ENCODE results near the gene ZBTB38. TPM values are rescaled to one million over a fixed set of nuclear protein-coding genes. Genes with fewer than 3 reads are reported as not detected.

ZBTB38 gene
- total RNA-seq, 1 donor from 2014 or later: 117 TPM

DNA sequence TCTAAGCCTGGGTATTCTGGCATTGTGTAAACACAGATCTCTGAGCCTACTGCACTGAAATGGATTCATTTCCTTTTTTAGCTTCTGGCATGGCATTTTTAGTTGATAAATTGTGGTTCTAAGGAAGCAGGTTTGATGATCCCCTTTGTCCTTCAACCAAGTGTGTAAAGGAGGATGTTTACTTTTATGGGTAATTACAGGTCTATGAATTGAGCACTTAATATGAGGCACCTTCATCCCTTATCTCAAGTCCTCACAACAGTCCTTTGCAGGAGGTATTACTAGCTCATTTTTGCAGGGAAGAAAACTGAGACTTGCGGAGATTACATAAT is 30.8 kb upstream of the ZBTB38 start:
- DNase-seq (ENCODE audit: low spot score) (no peak), ATAC-seq (no peak)
- intact Hi-C loops (cut with DNase I): no loop called here

DNA sequence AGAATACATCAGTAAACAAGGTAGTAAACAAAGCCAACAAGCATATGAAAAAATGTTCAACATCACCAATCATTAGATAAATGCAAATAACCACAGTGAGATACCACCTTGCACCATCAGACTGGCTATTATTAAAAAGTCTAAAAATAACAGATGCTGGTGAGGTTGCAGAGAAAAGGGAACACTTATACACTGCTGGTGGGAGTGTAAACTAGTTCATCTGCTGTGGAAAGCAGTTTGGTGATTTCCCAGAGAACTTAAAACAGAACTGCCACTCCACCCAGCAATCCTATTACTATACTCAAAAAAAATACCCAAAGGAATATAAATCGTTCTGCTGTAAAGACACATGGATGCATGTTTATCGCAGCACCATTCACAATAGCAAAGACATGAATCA is 30.3 kb upstream of the ZBTB38 start:
- intact Hi-C loops (cut with DNase I): no loop called here
- no peak for DNase-seq (ENCODE audit: low spot score)
- no peak for ATAC-seq

DNA sequence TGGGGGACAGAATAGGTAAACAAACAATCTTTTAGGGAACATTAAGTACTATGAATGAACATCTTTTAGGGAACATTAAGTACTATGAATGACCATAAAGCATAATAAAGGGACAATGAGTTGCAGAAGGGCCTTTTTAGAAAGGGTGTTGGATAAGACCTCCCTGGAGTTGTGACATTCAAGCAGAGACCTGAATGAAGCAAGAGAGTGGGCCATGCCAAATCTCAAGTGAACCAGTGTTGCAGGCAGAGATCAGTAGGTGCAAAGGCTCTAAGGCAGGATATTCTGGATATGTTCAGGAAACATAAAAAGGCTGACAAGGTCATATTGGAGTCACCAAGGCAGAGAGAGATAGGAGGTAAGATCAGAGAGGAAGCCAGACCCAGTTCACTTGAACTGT is 29.4 kb upstream of the ZBTB38 start:
- intact Hi-C loops (cut with DNase I): no loop called here
- ATAC-seq: no peak
- no peak for DNase-seq (ENCODE audit: low spot score)

DNA sequence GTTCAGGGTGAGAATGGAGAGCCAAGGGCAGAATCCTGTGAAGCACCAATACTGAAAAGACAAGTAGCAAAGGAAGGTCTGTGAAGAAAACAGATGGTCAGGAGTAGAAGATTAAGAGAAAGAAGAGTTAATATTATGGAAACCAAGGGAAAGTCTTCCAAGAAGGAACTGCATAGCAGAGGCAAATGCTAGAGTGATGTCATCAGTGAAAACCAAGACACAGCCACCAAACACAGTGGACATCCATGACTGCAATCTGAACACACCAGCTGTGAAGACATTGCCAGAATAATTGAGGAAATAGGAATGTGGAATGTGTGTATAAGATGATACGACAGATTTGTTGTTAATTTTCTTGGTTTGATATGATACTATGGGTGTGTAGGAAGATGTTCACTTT is 26.8 kb upstream of the ZBTB38 start:
- ATAC-seq: no peak
- intact Hi-C loops (cut with DNase I): no loop called here
- DNase-seq (ENCODE audit: low spot score): no peak

DNA sequence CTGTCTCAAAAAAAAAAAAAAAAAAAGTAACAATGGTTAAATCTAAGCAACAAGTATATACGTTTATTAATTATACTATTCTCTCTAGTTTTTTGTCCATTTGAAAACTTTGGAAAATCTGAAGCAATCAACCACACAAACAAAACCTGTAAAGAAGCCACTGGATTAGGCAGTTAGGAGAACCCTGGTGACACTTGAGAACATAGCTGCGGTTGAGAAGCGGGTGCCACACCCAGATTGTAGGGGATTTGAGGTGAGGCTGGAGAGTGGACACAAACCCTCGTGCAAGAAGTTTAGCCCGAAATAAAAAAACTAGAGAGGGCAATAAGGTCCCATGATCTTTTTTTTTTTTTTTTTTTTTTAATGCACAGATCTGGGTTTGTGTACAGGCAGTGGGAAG is 25.9 kb upstream of the ZBTB38 start:
- ATAC-seq (no peak), DNase-seq (ENCODE audit: low spot score) (no peak)
- intact Hi-C loops (cut with DNase I): no loop called here

DNA sequence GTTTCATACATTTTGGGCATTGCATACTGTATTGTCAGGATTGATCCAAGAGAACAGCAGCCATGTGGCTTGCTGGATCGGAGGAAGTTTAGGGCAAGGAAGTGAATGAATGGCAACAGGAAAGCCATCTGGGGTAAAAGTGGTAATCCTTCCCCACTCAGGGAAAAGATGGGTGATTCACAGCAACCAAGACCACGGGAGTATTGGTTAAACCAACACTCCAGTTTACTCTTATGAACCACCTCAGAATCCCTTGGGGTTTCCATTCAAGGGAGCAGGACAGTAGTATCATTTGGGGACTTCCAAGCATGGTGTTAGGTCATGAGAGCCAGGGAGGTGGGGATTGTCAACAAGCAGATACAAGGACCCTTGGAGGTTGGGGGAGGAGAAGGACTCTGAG is 25.2 kb upstream of the ZBTB38 start:
- ATAC-seq (no peak), DNase-seq (ENCODE audit: low spot score) (no peak)
- intact Hi-C loops (cut with DNase I): no loop called here

DNA sequence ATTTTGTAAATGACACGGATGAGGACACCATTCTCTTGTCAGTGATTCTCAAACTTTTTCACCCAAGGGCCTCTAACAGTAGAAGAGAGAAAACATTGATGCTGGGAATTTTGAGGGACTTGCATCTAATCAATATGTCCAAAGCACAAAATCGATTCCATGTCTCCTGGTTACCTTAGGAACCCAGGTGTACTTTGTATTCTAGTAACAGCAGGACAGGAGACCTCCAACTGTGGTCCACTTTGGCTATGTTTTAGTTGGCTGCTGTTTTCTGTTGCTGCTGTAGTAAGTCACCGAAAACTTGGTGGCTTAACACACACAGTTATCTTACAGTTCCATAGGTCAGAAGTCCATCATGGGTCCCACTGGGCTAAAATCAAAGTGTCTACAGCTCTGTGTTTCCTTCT is 24.4 kb upstream of the ZBTB38 start:
- no peak for ATAC-seq
- intact Hi-C loops (cut with DNase I): no loop called here

DNA sequence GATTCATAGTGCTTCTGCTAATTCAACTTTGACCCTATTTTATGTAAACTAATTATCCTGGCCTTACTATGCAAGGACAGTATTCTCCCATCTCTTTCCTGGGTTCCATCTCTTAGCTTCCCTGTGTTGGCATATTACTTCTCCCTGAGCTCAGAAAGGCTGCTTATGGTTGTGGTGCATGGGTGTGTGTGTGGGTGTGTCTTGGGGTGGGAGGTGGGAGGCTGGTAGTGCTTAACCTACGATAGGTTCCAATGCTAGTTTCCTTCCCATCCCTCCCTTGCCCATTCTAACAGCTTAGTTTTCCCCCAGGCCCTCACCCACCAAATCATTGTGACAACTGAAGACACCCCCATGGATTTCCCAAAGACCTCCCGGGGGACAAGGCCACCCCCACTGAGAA is 22.8 kb upstream of the ZBTB38 start:
- no peak for DNase-seq (ENCODE audit: low spot score)
- intact Hi-C loops (cut with DNase I): no loop called here
- no peak for ATAC-seq

More for the DNA sequence above, 24.4 kb upstream of the ZBTB38 start:
- DNase-seq (ENCODE audit: low spot score): no peak

DNA sequence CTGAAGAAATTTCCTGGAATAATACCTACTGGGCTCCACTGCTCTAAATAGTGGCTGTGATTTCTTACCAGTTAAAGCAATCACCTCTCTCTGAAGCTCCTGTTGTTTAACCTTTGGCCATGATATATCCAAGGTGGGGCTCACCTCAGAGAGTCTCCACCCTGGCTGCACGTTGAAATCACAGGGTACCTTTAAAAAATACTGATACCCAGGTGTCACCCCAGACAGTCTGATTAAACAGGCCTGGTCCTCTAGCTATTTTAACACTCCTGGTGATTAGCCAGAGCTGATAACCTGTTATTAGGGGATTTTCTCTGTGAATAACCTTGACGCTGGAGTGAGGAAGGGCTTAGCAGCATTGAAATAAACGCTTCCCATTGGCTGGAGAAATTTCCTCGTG is 22.3 kb upstream of the ZBTB38 start:
- no peak for ATAC-seq

DNA sequence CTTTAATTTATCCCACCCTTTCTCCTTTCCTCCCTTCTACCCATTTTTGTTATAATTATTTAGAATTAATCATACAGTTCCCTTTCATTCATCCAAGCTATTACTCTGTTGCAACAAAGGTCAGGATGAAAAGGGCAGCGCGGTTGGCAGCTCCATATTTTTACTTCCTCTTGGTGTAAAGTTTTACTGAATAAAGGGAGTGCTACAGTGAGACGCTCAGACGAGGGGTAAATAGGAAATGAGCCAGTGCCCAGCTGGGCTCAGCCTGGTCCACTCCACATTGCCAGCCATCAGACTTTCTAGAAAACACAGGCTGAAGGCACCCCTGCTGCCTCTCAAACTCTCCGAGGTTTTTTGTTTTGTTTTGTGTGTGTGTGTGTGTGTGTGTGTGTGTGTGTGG is 21.9 kb upstream of the ZBTB38 start:
- ATAC-seq (no peak), DNase-seq (ENCODE audit: low spot score) (no peak)
- intact Hi-C loops (cut with DNase I): no loop called here

More for the DNA sequence above, 22.3 kb upstream of the ZBTB38 start:
- DNase-seq (ENCODE audit: low spot score): no peak
- intact Hi-C loops (cut with DNase I): no loop called here

DNA sequence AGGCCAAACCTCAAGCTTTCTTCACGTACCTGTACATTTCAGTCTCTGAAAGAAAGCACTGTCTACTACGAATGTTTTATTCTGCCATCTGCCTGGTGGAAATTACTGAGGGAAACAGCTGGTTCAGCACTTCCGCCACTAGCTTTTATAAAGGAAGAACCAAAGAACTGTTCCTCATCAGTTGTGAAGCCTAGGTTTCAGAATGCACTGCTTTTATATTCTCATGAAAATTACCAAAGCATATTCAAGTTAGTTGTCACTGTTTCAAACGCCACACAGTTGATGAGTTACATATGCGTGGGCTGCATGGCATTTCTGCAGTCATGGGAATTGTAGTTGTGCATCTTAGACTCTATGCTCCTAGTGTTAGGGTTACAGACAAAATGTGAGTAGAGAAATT is 21.5 kb upstream of the ZBTB38 start:
- no peak for ATAC-seq
- intact Hi-C loops (cut with DNase I): no loop called here

DNA sequence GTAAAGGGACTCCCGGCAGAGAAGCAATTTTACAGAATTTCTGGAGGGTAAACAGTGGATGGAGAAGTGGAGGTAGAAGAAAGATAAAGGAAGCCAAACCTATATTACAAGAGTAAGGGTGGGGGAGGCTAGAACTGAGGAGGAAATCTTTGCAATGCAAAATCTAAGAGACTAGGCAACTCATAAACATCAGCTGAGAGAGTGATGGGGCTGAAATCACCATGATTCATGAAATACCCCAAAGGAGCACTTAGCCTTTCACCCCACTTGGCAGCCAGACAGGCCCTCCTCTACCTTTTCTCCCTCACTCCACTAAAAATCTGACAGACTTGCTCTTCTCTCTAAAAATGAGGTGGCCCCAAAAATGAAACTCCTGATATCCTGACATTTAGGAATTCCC is 19.5 kb upstream of the ZBTB38 start:
- ATAC-seq (no peak), DNase-seq (ENCODE audit: low spot score) (no peak)
- intact Hi-C loops (cut with DNase I): no loop called here

More for the DNA sequence above, 21.5 kb upstream of the ZBTB38 start:
- DNase-seq (ENCODE audit: low spot score): no peak

DNA sequence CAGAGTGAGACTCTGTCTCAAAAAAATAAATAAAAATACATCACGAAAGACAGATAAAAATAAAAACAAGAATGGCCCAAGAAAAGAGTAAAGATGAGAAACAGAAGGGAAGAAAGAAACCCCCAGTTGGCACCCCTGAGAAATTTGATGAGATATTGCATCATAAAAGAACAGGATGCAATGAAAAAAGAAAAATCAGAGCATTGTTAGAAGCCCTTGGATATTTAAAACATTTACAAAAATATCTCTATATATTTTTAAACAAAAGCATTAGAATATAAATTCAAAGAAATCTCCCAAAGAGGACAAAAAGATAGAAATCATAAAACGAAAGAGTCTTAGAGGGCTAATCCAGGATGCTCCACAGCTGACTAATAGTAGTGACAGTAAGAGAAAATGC is 18.6 kb upstream of the ZBTB38 start:
- ATAC-seq: no peak
- intact Hi-C loops (cut with DNase I): loop anchor here (10.0 kb wide), 1 partner anchor 215 kb away; no protein-coding TSS in a partner anchor
- DNase-seq (ENCODE audit: low spot score): no peak

DNA sequence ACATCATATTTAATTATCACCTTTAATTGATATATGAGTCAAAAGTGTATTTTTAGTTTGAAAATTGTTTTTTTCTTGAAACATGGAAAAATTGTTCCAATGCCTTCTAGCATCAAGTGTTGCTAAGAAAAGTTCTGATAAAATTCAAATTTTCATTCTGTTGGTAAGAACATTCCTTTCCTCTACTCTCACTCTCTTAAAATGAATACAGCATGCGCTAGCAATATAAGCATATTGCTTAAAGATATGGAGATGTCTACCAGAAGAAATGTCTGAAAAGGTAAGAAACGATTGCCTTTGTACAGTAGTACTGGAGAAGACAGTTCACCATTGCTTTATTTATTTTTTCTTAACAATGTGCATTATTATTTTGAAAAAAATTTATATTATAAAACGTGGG is 17.6 kb upstream of the ZBTB38 start:
- intact Hi-C loops (cut with DNase I): loop anchor here (10.0 kb wide), 1 partner anchor 214 kb away; no protein-coding TSS in a partner anchor
- no peak for DNase-seq (ENCODE audit: low spot score)

DNA sequence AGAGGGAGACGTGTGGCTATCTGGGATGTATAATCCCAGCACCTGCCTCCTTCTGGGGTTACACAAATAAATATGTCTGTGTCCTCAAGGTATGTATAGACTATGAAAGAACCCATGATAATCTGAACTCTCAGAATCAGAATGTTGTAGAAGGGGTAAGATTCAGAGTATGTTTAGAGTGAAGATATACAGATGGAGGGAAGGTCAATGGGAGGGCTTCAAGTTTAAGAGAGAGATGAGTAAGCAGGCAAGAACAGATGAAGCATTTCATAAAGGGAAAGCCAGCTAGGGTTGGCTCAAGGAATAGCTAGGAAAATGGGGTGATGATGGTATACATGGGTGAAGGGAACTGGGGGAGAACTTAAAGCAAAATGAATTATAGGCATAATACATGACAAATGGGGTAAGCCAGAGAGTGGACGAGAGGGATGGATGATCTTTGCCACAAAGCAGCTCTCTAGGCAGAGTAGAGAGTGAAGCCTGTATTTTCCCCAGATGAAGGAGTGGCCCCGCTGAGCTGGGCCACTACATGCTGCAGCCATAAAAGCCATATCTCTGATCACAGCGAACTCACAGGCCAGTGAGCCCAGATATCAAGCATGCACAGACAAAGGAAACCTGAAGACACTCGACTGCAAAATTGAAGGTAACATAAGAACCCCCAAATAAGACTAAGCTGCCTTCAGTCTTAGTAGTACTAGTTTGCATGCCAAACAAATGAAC is 15.9 kb upstream of the ZBTB38 start:
- intact Hi-C loops (cut with DNase I): loop anchor here (10.0 kb wide), 1 partner anchor 212 kb away; no protein-coding TSS in a partner anchor
- DNase-seq (ENCODE audit: low spot score): no peak
- no peak for ATAC-seq

More for the DNA sequence above, 17.6 kb upstream of the ZBTB38 start:
- ATAC-seq: no peak

DNA sequence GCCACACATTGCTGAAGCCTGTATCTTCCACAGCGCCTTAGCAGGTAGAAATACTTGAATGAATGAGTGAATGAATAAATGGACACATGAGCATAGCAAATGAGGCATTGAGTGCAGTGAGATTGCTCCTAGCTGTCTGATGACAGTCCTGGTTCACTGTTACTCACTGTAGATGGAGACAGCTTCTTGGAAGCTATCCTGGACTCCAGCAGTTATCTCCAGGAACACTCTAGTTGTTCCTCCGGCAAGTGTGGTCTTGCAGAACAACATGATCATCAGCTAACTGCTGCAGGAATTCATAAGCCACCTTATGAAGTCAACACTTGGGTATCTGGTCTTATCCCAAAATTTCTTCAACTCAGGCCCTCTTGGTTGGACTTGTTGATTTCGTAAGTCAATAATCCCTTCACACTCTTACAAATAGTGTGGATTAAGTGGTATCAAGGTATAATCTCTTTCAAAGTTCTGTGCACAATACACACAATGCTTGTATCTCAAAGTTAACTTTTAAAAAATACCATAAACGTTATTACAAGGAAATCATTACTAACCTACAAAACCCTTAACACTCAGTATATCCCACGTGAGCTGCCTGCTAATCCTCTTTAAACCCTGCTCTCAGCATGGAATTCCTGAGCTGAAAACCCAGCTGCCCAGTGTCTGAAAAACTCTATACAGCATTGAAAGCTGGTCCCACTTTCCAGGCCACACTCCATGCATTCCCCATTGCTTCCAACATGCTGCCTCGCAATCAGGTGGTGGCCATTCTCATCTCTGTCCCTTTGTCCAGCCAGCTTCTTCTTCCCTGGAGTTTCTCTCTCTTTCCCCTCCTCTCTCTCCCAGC is 14.4 kb upstream of the ZBTB38 start:
- ATAC-seq (no peak), DNase-seq (ENCODE audit: low spot score) (no peak)
- intact Hi-C loops (cut with DNase I): loop anchor here (10.0 kb wide), 1 partner anchor 211 kb away; no protein-coding TSS in a partner anchor

DNA sequence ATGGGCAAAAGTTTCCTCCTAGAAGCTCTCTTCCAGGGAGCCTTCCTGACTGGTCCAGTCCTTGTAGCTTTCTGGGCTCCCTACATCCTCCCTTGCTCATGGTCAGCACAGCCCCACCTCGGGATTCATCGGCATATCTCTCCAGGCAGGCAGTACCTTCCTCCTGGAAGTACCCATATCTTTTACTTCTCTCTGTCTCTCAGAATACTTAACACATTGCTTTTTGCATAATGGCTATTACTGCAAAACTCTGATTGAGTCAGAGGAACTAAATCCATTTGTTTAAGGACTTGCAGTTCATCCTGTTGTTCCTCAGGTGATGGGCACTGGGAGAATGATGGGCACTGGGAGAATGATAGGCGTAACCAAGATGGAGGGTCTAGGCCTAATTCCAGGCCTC is 13.8 kb upstream of the ZBTB38 start:
- ATAC-seq (no peak), DNase-seq (ENCODE audit: low spot score) (no peak)
- intact Hi-C loops (cut with DNase I): loop anchor here (10.0 kb wide), 1 partner anchor 210 kb away; no protein-coding TSS in a partner anchor

DNA sequence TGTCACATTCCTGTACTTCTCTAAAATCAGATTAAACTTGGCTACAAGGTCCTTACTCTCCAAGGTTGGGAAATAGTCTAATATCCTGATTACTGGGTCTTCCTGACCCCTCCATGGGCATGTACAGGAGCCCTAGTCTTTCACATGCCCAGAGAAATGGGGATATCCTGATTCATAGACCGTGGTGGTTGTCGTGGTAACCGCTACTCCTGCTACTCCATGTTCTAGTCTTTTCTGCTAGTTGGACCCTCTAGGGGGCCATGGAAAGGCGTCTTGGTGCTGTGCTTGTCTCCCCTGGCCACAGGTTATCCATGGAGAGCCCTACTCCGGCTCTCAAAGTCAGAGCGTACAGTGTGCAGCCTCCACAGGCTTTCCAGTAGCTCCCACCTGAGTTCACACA is 13.1 kb upstream of the ZBTB38 start:
- intact Hi-C loops (cut with DNase I): loop anchor here (5.0 to 10.0 kb wide), 2 partner anchors 102 to 210 kb away; no protein-coding TSS in a partner anchor
- DNase-seq (ENCODE audit: low spot score): no peak
- no peak for ATAC-seq

DNA sequence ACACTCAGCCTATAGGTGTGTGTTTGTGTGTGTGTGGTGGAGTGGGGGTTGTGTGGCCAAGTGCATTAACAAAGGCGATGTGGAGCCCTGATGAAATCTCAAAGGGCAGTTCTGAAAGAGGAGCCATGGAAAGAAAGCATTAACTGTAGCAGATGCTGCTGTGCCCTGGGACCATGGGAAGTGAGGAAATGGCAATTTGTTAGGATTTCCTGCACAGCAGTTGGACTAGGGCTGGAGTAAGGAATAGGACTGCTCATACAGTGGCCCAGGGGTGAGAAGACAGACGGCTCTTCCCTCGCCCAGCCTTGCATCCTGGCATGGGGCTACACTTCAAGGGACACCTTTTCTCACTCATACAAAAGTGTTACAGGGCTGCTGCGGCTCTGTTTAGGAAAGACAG is 12.3 kb upstream of the ZBTB38 start:
- ATAC-seq (no peak), DNase-seq (ENCODE audit: low spot score) (no peak)
- intact Hi-C loops (cut with DNase I): loop anchor here (5.0 to 10.0 kb wide), 2 partner anchors 101 to 209 kb away; no protein-coding TSS in a partner anchor
